ENCODE measurements around the gene PELI2.

Gene PELI2

DNA sequence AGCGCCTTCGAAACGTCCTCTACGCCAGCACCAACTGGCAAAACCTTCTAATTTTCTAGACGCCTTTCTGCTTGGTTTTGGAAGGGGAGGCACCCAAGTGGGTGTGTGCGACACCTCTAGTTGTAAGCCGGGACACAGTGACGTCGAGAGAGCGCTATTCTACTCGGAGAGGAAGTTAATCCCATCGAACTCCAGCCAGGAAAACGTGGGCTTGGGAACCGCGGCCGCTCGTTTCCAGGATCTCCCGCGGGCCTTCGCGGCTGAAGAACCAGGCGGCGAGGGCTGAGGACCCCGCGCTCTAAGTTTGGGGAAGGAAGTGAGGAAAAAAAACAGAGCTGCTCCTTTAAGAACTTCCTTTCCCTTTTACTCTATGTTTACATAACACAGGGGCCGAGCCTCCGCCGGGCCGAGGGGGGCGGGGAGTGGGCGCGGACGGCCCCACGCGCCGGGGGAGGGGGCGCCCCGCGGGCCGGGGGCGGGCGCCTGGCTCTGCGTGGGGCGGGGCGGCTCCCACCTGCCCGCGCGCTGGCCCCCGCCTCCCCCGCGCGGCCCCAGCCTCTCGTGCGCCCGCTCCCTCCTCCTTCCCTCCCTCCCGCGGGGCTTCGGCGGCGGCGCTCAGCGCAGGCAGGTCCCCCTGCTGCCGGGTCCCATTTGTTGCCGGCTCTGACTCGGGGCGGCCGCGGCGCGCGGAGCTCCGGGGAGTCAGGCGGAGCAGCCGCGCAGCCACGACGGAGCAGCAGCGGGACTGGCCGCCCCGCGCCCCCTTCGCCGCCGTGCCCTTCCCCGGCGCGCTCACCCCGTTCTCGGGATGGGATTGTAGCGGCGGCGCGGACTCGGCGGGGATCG, at the start of gene PELI2:
TSS of gene PELI2 (plus strand) at position 647 of the 846 bp plus-strand sequence. CDS start 250 bp downstream, outside the sequence.
- Mint-ChIP-seq H3K36me3 (no peaks in the 10 kb centered on the region), H3K27me3 (peaks cover 4% of the 10 kb centered on the region), H3K27ac (peak within 1 kb of the TSS; percentile 95), H3K9me3 (no peaks in the 10 kb centered on the region), H3K4me3 (peak within 1 kb of the TSS; percentile 93), H3K4me1 (peaks cover 60% of the 10 kb centered on the region)

DNA sequence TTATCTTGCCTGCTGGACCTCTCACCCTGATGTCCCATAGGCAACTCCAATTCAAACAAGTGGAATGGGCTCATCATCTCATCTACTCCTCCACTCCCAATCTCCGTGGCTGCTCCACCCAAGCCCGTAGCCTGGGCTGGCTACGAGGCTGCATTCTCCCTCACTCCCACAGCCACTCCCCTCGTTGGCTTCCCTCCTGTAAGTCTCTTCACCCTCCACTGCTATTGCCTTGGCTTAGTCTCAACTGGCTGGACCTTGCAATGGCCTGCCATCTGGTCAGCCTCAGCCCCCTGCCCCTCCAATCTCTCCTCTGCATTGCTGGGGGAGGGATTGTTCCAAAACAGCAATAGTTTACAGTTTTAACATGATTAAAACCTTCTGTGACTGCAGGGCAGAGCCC, 44.4 kb upstream of the PELI2 start:
- no peaks in the 10 kb centered on the region for H3K9me3 Mint-ChIP-seq
- peaks cover 3% of the 10 kb centered on the region for H3K27me3 Mint-ChIP-seq
- no peaks in the 10 kb centered on the region for H3K36me3 Mint-ChIP-seq
- no peaks in the 10 kb centered on the region for H3K4me1 Mint-ChIP-seq
- H3K4me3 Mint-ChIP-seq = no peak overlapping the region
- no peak overlapping the region for H3K27ac Mint-ChIP-seq

- Mint-ChIP-seq H3K36me3 (no peaks in the 10 kb centered on the region), H3K27me3 (peaks cover 3% of the 10 kb centered on the region), H3K9me3 (no peaks in the 10 kb centered on the region), H3K27ac (no peak overlapping the region), H3K4me3 (no peak overlapping the region), H3K4me1 (no peaks in the 10 kb centered on the region)
These were observed 42.9 kb upstream of the PELI2 start for GRCh38 chr14:56075301-56075700.

- Mint-ChIP-seq H3K36me3 (no peaks in the 10 kb centered on the region), H3K27ac (no peak overlapping the region), H3K9me3 (no peaks in the 10 kb centered on the region), H3K4me1 (no peaks in the 10 kb centered on the region), H3K4me3 (no peak overlapping the region), H3K27me3 (peaks cover 13% of the 10 kb centered on the region)
These were observed 37.1 kb upstream of the PELI2 start for GRCh38 chr14:56081139-56081538.

DNA sequence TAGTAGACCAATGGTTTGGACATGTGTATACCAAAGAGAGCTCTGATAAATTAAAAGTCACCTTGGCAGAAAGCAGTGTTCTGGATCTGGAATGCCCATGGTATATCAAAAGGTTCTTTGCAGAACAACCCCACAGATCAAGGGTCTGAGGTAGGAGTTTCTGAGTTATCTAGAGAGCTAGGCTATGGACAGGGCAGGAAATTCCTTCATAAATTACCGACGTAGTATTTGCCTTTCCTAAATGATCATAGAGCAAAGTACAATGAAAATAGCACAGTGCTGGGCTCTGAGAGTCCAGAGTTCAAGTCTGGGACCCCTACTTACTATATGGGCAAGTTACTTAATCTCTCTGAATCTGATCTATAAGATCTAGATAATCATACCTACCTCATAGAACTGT, 35.3 kb upstream of the PELI2 start:
- Mint-ChIP-seq H3K27me3 (peaks cover 13% of the 10 kb centered on the region), H3K27ac (no peak overlapping the region)

DNA sequence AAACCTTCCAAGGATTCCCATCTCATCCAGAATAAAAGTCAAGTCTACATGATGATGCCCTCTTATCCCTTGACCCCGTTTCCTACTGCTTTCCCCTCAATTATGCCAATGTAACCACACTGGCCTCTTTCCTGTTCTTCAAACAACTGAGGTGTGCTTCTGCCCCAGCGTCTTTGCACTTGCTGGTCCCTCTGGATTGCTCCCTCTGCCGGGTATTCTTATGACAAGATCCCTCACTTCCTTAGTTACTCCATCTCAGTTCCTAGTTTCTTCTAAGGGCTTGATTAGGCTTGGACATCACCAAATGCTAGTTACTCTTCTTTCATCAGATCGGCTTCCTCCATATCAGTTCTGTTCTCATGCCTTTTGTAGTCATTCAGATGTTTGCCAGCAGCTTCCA, 32.7 kb upstream of the PELI2 start:
- H3K27me3 Mint-ChIP-seq = peaks cover 13% of the 10 kb centered on the region
- H3K4me3 Mint-ChIP-seq = no peak overlapping the region
- no peaks in the 10 kb centered on the region for H3K9me3 Mint-ChIP-seq
- no peaks in the 10 kb centered on the region for H3K4me1 Mint-ChIP-seq
- no peak overlapping the region for H3K27ac Mint-ChIP-seq
- H3K36me3 Mint-ChIP-seq = no peaks in the 10 kb centered on the region

More for the DNA sequence above, 35.3 kb upstream of the PELI2 start:
- H3K9me3 Mint-ChIP-seq = no peaks in the 10 kb centered on the region
- no peak overlapping the region for H3K4me3 Mint-ChIP-seq
- no peaks in the 10 kb centered on the region for H3K4me1 Mint-ChIP-seq
- no peaks in the 10 kb centered on the region for H3K36me3 Mint-ChIP-seq

- no peaks in the 10 kb centered on the region for H3K9me3 Mint-ChIP-seq
- no peaks in the 10 kb centered on the region for H3K4me1 Mint-ChIP-seq
- peaks cover 5% of the 10 kb centered on the region for H3K27me3 Mint-ChIP-seq
- H3K27ac Mint-ChIP-seq = no peak overlapping the region
- no peaks in the 10 kb centered on the region for H3K36me3 Mint-ChIP-seq
- H3K4me3 Mint-ChIP-seq = no peak overlapping the region
These were observed 30.3 kb upstream of the PELI2 start for GRCh38 chr14:56087671-56088471.

GRCh38 chr14:56088941-56089340, 29.3 kb upstream of the PELI2 start:
- H3K27me3 Mint-ChIP-seq = peaks cover 4% of the 10 kb centered on the region
- H3K36me3 Mint-ChIP-seq = no peaks in the 10 kb centered on the region
- H3K4me3 Mint-ChIP-seq = no peak overlapping the region
- H3K9me3 Mint-ChIP-seq = no peaks in the 10 kb centered on the region
- H3K27ac Mint-ChIP-seq = no peak overlapping the region
- H3K4me1 Mint-ChIP-seq = no peaks in the 10 kb centered on the region

DNA sequence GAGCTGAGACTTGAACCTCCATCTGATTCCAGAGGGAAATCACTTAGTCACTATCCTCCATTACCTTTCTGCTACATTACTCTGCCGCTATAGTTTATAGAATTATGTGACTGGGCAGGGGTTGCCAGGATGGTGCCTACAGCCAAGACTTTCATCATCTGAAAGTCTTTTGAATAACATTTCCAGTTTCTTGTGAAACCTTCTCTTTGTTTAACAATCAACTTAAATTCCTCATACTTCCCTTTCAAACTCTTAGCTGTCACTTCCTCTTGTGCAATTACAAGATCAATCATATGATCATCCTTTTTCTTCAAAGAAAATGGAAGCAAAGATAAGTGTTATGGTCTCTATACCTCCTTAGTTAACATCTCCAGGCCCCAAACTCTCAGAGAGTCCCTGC, 25.4 kb upstream of the PELI2 start:
- Mint-ChIP-seq H3K36me3 (no peaks in the 10 kb centered on the region), H3K4me1 (no peaks in the 10 kb centered on the region), H3K9me3 (no peaks in the 10 kb centered on the region), H3K4me3 (no peak overlapping the region), H3K27ac (no peak overlapping the region), H3K27me3 (peaks cover 2% of the 10 kb centered on the region)

DNA sequence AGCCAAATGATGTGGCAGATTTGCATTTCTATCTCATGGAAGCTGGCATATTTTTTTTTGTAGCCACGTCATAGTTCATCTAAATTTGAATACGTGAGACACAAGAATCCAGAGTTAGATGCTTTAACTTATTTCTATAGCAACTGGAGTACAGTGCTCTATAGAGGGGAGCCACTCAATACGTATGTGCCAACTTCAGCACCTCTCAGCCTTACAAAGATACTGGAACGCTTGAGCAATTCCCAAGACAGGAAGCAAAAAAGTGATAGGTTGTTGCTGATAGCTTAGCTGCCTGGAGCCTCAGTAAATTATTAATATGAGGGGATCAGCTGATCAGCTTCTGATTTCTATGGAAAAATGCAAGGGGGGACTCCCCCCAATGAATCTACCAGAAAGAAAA, 24.1 kb upstream of the PELI2 start:
- peaks cover 2% of the 10 kb centered on the region for H3K27me3 Mint-ChIP-seq
- H3K36me3 Mint-ChIP-seq = no peaks in the 10 kb centered on the region
- no peak overlapping the region for H3K4me3 Mint-ChIP-seq
- no peaks in the 10 kb centered on the region for H3K9me3 Mint-ChIP-seq
- H3K4me1 Mint-ChIP-seq = no peaks in the 10 kb centered on the region
- H3K27ac Mint-ChIP-seq = no peak overlapping the region

GRCh38 chr14:56098021-56098420, 20.2 kb upstream of the PELI2 start:
- Mint-ChIP-seq H3K27ac (no peak overlapping the region), H3K27me3 (peaks cover 6% of the 10 kb centered on the region), H3K4me3 (no peak overlapping the region), H3K9me3 (no peaks in the 10 kb centered on the region), H3K4me1 (no peaks in the 10 kb centered on the region), H3K36me3 (no peaks in the 10 kb centered on the region)

DNA sequence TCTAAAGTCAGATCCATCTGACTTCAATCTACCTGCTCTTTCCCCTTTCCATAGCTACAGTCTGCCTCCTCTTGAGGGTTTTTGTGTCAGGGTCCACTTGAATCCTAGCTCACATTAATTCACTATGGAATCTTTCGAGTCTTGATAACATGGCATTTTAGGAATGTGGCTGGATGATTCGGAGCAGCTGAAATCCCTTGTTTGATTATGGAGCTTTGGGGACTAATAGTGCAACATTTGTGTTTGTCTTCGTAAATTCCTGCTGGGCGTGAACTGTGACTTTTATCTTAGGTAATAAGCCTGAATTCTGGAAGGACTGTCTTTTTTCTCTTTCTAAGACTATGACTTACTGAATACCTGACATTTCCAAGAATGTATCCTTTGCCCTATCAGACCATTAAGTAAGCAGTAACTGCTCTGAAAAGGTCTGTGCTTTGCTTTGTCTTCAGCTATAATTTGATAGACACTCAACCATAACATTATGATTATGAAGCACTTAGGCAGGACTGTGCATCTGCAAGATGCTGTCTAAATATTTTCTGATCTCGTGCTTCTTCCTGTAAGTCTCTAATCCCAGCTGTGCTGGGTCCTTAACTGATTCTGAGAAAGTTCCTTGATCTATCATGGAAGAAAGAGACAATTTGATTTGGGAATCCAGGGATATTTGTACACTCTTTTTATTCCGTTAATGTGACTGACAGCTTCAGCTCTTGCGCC, 19.0 kb upstream of the PELI2 start:
- Mint-ChIP-seq H3K4me3 (no peak overlapping the region), H3K9me3 (no peaks in the 10 kb centered on the region), H3K4me1 (no peaks in the 10 kb centered on the region), H3K27ac (no peak overlapping the region), H3K27me3 (peaks cover 6% of the 10 kb centered on the region), H3K36me3 (no peaks in the 10 kb centered on the region)

GRCh38 chr14:56100556-56100955, 17.7 kb upstream of the PELI2 start:
- peaks cover 4% of the 10 kb centered on the region for H3K27me3 Mint-ChIP-seq
- no peaks in the 10 kb centered on the region for H3K36me3 Mint-ChIP-seq

GRCh38 chr14:56102941-56103340, 15.3 kb upstream of the PELI2 start:
- Mint-ChIP-seq H3K4me1 (no peaks in the 10 kb centered on the region), H3K36me3 (no peaks in the 10 kb centered on the region), H3K4me3 (no peak overlapping the region)

More at GRCh38 chr14:56100556-56100955, 17.7 kb upstream of the PELI2 start:
- Mint-ChIP-seq H3K4me1 (no peaks in the 10 kb centered on the region), H3K4me3 (no peak overlapping the region), H3K9me3 (no peaks in the 10 kb centered on the region), H3K27ac (no peak overlapping the region)

DNA sequence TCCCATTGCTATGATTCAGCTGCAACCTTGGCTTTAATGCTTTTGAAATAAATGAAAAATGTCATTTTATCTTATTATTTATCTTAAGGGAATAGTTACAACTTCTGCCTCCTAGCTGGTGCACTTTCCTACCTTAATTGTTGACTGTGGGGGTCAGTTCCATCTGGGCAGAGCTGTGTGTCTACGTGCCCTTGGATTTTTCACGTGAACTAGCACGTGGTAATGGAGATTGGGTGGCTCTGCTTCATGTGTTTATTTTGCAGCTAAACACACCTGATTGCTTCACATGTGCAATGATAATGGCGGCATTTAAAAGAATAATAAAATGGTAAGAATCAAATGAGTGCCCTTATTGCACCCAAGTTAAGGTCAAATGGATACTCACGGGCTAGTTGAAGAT, 10.6 kb upstream of the PELI2 start:
- Mint-ChIP-seq H3K36me3 (no peaks in the 10 kb centered on the region), H3K4me1 (peaks cover 4% of the 10 kb centered on the region), H3K27me3 (peaks cover 3% of the 10 kb centered on the region), H3K4me3 (no peak overlapping the region), H3K27ac (no peak overlapping the region), H3K9me3 (no peaks in the 10 kb centered on the region)

More at GRCh38 chr14:56102941-56103340, 15.3 kb upstream of the PELI2 start:
- H3K27me3 Mint-ChIP-seq = peaks cover 4% of the 10 kb centered on the region
- no peak overlapping the region for H3K27ac Mint-ChIP-seq
- H3K9me3 Mint-ChIP-seq = no peaks in the 10 kb centered on the region
